NCI-H1105 (cell line): ENCODE measurements around the gene SULF2.
A peak's percentile ranks its signal among the peaks of the same experiment; 100 is the strongest.

ENCODE experiments used
- DNase-seq: peaks from one replicate; lab custom pipeline; 2025; lab: John Stamatoyannopoulos, UW

The SULF2 gene

DNA sequence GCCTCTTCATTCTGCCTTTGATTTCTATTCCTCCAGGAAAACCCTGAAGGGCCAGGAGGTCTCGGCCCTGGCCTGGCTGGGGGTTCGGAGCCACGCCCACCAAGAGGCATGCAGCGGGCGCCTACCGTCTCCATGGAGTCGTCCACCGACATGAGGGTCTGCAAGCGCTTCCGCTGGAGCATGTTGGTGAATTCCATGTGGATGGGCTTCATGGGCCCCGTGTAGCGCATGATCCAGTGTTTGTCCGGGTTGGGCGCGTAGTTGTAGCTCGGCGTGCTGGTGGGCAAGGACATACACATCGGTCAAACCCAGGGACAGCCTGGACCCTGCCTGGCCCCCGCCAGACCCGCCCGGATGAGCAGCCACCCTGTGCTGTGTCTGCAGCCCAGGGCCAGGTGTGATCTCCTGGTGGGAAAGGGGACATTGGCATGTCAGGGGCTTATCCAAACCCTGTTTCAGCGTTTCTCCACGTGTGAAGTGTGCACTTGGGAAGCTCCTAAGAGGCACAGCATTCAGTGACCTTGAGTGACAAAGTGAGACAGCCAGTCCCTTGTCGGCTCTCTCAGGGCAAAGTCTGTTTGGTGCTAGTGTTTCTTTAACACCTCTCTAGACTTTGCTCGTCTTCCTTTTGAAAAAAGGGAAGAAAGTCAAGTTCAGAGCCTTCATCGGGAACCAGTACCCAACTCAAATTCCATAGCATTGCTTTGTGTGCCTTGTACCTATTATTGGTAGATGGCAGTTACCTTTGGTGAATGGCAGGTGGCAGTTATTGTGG is 100.8 kb downstream of the SULF2 start:
- no peak for DNase-seq

DNA sequence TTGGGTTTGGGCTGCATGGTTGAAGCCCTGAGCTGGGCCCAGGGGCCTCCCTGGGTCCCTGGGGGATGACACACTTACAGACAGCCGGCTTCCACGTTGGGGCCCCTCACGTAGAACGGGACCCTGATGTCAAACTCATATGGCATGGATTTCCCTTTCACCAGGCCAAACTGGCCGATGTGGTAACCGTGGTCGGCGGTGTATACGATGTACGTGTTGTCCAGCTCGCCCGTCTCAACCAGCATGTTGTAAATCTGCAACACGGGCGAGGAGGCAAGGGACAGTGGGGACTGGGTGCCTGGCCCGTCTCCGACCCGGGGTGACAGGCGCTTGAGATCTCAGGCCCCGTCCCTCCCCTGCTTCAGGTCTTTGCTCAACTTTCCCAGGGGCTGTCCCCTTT is 102.4 kb downstream of the SULF2 start:
- DNase-seq, result no peak

DNA sequence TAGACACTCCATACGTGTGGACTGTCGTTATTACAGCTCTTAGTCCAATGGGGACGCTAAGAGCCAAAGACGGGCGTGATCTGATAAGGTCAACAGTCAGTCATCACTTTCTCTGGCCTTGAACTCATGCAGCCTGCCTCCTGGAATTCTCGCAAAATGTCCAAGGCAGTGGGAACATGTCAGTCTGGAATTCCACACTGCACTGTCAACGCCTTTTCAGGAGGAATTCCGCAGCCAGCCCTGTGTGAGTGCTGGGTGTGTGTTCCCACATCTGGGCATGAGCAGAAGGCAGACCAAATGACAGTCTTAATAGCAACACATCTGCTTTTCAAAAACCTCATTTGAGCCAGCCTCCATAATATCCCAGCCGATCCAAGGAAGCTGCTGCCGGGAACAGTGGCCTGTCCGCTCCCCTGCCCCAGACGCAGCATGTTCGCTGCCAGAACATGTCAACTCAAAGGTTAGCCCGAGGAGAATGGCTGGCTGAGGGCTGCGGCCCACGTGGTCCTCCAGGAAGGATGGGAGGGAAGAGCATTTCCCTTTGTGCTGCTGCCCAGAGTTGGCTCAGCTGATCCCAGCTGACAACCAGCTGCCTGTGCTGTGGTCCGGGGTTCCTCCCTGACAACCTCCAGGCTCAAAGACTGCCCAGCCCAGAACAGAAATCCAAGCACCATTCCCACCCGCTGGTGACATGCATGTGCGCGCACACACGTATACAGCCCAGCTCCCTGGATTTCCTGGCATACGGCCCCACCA is 103.1 kb downstream of the SULF2 start:
- no peak for DNase-seq

DNA sequence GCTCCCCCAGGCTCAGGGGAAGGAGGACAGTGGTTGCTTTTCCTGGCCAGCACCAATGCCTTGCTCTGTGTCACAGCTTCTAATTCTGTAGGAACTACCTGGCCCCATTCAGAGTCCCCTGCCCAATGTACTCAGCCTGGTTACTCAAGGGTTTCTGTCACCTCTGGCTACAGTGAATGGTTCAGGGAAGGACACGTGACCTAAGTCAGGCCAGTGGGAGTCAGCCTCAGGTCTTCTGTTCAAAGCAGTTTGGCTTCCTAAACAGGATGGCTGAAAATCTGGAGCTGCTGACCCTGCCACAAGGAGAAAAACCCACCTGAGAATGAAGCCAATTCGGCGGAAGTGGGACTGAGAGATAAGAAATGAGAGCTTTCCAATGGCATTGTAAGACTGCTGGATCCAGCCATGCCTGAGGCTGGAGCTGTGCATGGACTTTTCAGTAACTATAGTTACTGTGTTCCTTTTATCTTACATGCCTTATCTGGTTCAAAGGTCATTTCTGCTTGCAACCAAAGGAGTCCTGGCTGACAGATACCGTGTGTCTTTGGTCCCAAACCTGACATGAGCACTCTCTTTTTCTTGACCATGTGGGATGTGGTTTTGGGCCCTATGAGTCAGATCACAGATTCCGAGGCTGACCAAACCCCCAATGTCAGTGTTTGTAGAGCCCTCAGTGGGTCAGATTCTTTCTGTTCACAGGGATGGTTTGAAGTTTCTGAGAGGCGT is 104.3 kb downstream of the SULF2 start:
- DNase-seq, result no peak

DNA sequence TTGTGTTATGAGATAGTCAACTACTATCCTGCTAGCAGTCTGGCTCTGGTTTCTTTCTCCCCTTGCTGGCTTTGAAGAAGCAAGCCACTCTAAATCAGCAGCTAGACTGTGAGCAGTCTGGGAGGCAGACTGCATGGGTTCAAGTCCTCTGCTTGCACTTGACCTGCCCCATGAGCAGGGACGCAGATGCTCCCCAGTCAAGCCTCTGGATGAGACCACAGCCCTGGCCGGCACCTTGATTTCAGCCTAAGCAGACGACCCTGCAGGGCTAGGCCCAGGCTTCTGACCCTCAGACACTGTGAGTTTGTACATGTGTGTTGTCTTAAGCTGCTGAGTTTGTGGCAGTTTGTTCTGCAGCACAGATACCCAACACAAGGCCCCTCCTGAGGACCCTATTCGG is 105.8 kb downstream of the SULF2 start:
- no peak for DNase-seq

DNA sequence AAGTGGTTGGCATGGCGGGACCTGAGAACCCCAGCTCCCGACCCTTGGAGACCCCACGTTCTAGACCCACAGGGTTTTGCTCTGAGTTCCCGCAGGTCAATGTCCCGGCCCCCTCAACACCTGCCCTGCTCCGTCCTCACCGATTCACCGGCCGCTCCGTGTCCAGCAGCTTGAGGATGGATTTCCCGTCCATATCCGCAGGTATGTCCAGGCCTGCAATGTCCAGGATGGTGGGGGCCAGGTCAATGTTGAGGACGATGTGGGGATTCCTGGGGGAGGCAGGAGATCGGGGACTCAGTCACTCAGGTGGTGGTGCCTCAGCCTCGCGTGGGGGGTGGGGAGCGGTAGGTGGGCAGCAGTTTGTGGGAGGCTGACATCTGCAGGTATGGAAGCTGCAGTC is 106.7 kb downstream of the SULF2 start:
- DNase-seq, result no peak

DNA sequence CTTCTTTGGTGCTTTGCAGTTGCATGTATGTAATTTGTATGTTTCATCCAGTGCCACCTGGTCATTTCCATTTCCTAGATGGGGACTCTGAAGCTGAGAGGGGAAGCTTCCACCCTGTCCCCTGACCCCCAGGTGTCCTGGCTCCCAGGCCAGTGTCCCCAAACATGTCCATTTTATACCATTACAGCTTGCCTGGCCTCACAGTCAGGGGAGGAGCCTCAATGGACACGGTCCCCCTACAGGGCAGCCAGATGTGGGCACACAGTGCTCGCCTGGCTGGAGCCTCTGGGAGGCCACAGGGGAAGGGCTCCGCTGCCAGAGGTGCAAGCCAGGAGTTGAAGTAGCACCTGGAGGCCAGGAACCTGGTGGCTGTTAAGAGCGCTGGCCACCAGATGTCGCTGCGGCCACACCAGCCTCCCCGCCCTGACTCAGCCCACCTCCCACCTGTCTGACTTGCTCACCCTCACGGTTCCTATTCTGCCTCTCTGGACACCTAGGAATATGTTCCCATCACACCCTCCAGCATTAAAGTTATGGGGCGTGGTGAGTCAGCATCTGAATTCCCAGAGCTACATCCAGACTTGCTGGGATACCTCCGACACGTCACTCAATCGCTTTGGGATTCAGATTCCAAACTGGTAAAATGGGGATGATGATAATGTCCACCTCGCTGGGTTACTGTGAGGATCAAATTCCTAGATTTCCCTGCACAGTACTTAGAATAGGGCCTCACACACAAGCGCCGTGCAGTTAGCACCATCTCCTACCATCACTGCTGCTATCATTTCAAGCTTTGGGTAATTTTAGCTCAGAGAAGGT is 107.4 kb downstream of the SULF2 start:
- DNase-seq, result peak; percentile 69

DNA sequence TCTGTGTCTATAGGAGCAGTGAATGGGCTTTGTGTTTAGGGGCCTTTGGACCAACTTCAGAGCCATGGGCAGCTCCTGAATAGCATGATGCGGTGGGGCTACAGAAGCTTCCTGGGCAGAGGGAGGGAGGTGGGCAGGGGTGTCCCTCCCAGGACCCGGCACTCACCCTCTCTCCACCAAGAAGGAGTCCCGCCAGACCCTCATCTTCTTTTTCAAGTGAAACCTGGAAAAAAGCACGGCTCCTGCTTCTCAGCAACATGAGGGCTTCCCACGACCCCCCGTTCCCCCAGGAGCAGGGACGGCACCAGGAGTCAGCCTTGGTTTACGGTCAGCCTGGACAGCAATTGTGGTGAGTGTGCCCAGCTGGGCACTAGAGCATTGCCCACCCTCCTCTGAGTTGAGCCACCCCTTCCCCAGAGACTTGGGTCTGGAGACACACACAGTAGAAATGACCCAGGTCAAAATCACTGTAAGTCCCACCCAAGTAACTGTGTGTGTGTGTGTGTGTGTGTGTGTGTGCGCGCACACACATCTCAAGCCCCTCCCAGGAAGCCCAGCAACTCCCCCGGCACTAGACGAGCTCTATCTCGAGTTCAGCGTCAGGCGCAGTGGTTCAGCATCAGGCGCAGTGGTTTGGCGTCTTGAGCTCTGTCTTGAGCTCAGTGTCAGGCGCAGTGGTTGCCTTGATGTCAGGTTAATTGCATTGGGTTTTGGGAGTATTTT is 108.2 kb downstream of the SULF2 start:
- no peak for DNase-seq

DNA sequence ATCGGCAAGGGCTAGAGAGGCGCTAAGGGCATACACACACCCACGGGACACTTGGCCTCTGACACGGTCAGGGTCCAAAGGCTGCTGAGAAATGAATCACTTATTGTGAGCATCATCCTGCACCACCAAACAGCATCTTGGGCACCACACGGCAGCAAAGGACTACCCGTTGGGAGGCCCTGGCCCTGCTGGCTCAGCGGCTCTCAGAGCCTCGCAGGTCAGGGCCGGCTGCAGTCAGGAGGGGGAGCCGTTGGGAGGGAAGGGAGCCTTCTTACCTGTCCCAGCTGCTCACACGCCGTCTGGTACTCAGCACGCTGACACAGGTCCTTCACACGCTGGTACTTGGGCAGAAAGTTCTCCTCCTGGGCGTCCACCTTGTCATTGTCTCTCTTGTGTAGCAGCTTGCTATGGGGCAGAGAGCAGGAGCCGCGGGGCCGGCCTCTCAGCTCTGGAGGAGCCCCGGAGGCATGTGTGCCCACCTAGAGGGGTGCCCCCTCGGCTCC is 109.0 kb downstream of the SULF2 start:
- no peak for DNase-seq

DNA sequence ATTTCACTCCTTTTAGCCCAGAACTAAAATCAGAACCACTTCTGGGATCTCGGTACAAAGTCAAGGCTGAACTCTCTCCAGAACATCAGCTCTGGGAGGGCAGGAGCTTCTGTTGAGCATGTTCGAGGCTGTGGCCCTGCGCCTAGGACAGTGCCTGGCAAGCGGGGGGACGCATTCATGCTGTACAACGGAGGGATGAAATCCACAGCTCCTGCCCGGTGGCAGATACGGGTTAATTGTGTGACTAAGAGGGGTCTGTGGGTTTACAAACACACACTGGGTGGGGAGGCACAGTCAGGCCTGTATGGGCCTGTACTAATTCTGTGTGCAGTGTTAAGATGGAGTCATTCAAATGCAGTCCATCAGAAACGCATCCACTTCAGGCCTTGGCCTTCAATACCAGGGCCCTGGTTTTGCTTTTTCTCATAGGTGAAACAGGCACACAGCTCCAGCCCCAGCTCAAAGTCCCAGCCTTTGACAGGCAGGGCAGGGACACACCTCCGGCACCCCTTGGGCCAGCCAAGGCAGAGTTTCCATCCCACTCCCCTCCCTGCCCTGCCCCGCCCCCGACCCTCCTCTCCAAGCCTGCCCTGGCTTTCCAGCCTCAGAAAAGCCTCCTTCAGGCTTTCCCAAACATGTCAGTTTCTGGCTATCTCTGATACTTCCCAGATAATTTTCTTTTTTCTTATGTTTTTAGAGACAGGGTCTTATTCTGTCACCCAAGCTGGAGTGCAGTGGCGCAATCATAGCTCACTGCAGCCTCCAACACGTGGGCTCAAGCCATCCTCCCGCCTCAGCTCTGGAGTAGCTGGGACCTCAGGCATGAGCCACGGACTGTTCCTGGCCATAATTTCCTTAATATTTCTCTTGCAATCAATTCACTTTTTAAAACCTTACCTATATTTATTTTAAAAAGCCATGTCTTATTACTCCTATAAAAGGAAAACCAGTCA is 109.8 kb downstream of the SULF2 start:
- no peak for DNase-seq

DNA sequence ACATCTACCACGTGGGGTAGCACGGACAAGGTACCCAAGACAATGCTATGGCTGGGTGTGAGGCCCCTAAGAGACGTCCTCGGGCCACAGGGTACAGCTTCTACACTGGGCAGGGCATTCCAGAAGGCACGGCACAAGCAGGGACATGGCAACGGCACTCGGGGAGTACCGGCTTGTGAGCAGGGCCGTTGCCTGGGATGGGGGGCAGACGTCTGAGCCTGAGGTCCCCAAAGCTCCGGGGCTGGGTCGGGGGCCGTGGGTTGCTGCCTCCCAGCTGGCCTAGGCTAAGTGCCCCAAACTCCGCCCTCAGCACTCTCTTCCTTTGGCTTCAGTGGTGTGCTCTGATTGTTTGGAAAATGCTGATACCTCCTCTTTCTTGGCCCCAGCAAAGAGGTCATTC is 110.6 kb downstream of the SULF2 start:
- no peak for DNase-seq

DNA sequence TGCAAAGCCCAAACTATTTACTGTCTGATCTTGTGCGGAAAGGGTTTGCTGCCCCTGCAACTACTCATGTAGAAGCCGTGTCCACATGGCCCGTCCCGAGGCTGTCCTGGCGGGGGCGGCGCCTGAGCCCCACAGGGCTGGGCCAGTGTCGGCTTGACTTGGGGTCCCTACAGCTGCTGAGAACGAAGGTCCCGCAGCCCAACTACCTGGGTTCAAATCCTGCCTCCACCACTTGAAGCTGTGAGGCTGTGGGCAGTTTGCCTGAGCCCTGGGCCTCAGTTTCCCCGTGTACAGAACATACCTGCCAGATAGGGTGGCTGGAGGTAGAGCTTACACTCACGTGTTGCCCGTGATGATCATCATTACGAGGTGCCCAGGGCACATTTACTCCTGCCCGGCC is 111.1 kb downstream of the SULF2 start:
- no peak for DNase-seq

DNA sequence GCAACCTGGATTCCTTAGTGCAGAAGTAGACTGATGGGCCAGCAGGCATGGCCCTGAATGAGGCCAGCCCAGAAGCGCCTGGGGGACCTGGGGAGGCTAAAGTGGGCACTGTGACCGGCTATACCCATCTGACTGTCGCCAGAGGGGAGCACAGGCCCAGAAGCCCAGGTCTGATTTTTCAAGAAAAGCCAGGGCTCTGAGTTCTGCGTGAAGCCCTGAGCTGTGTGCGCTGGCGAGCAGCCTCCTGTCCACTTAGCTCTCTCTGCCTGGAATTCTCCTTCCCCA is 111.7 kb downstream of the SULF2 start:
- DNase-seq, result no peak

DNA sequence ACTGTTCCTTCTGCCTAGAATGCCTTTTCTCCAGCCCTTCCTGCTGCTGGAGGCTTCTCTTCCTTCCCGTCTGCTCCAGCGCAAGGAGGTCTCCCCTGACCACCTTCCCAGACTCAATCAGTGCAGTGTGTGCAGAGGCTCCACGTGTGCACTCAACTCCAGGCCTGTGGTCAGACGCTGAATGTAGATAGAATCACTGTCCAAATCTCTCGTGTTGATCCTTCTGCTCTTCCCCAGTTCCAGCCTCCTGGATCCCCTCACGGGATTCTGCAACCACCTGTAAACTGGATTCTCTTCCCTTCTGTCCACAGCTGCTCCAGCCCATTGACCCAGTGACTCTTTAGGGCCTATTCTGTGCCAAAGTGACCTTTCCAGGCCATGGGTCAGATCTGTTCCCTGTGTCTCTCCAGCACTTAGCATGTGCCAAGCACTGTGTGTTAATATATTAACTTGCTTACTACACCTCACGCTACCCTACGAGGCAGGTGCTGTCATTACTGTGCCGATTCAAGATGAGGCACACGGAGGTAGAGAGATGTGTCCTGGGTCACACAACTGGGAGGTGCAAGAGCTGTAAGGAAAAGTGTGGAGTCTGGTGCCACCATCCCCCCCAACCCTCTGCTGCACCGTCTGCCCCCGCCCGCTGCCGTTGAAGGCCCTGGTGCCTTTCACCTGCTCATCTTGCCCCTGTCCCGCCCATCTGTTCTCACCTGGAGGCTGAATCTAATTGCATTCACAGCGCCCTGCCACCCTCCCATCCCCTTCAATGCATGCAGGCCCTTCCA is 112.2 kb downstream of the SULF2 start:
- no peak for DNase-seq

DNA sequence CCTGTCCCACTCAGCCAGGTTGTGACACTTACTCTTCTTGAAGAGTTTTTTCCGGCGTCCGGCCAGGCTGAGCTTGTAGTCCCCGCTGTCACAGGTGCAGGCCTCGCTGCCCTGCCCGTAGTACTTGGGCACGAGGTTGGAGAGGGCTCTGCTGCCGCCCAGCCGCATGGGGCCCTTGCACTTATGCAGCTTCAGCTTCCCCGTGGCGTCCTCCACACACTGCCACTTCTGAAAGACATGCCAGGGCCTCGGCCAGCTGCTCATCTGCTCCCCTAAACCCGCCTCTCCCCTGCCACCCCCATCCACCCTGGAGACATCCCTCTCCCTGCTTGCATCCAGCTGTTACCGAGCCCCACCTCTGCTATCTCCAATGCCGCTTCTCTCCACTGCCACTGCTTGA is 113.1 kb downstream of the SULF2 start:
- DNase-seq, result no peak

DNA sequence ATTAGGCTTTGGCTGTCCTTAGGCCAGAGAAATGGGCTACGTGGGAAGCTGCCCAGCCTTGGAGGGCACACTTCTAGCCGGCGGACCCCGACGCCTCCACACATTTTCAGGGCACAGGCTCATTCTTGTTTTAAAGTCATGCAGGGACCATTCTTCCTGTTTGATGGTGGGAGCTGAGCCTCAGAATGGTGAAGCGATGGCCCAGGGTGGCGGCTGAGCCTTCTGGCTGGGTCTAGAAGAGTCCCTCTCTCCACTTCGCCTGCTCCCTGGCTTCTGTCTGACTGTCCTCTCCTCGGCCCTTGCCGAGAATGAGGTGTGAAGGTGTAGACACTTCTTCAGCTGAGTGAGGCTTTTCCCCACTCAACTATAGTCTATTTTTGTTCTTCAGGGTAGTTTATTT is 114.4 kb downstream of the SULF2 start:
- DNase-seq, result no peak

DNA sequence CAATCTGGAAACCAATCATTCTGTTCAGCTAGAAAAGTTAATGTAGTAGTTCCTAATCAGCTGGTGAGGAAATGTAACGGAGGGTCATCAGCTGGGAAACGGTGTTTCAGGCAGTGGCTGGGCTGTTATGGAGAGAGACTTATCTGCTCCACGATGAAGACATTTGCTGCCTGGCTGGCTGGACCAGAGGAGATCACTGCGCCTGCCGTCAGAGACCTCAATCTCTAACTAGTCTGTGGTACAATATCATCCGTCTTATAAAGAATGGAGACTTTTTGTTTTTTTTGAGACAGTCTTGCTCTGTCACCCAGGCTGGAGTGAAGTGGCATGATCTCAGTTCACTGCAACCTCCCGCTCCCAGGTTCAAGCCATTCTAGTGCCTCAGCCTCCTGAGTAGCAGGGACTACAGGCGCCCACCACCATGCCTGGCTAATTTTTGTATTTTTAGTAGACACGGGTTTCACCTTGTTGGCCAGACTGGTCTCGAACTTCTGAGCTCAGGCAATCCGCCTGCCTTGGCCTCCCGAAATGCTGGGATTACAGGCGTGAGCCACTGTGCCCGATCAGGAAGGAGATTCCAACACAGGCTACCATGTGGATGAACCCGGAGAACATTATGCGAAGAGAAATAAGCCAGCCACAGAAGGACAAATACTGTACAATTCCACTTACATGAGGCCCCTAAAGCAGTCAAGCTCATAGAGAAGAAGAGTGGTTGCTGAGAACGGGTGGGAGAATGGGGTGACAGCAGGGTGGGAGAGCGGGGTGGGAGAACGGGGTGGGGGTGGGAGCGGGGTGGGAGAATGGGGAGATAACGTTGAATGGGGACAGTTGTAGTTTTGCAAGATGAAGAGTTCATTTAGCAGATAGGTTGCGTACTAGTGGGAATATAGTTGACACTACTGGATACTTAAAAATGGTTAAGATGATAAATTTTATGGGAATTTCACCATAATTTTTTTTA is 115.1 kb downstream of the SULF2 start:
- no peak for DNase-seq

DNA sequence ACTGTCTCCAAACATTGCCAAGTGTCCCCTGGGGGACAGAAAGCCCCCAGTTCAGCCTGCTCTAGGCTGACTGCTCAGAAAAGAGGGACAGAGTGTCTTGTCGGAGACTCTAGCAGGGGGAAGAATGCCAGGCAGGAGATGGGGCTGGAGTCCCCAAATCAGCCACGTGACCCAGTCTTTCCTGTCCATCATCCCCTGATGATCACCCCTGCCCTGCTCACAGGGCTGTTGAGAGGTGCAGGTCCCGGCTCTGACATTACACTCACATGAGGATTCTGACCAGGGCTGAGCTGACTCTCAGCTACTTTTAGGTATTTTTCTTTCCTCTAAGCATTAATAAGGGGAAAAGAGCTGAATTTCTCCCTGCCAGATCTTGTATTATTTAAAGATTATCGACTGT is 115.8 kb downstream of the SULF2 start:
- DNase-seq, result no peak

DNA sequence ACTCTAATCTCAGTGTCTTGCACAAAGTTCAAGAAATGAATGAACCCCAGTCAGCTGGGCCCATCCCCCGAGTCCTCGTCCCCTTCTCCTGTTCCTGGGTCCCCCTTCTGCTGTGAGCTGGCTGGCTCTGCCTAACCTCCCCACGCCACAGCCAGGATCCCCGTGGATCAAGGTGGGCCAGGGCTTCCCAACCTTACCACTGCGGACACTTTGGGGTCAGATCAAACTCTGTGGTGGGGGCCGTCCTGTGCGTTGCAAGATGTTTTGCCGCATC is 116.2 kb downstream of the SULF2 start:
- no peak for DNase-seq
